ENCODE results near the gene PDE7B.

Gene PDE7B

GRCh38 chr6:135814043-135814442 lies 37.5 kb upstream of the PDE7B start:
- no peak overlapping the region for H3K4me3 ChIP-seq (ENCODE audit: low read depth, low read length)
- TF ChIP-seq CTCF (IDR thresholded peaks at IDR 0.05; ENCODE audit: low read depth, low read length): no peak

GRCh38 chr6:135815216-135815615 lies 36.3 kb upstream of the PDE7B start:
- TF ChIP-seq CTCF (IDR thresholded peaks at IDR 0.05; ENCODE audit: low read depth, low read length): no peak
- no peak overlapping the region for H3K4me3 ChIP-seq (ENCODE audit: low read depth, low read length)

GRCh38 chr6:135817035-135817434 lies 34.5 kb upstream of the PDE7B start:
- no peak overlapping the region for H3K4me3 ChIP-seq (ENCODE audit: low read depth, low read length)
- no peak for TF ChIP-seq CTCF (IDR thresholded peaks at IDR 0.05; ENCODE audit: low read depth, low read length)

GRCh38 chr6:135819665-135820064 lies 31.8 kb upstream of the PDE7B start:
- no peak for TF ChIP-seq CTCF (IDR thresholded peaks at IDR 0.05; ENCODE audit: low read depth, low read length)
- no peak overlapping the region for H3K4me3 ChIP-seq (ENCODE audit: low read depth, low read length)

- TF ChIP-seq CTCF (IDR thresholded peaks at IDR 0.05; ENCODE audit: low read depth, low read length): no peak
- H3K4me3 ChIP-seq (ENCODE audit: low read depth, low read length): no peak overlapping the region
Measured at GRCh38 chr6:135820340-135820739, 31.2 kb upstream of the PDE7B start.

GRCh38 chr6:135823851-135824250 lies 27.6 kb upstream of the PDE7B start:
- no peak for TF ChIP-seq CTCF (IDR thresholded peaks at IDR 0.05; ENCODE audit: low read depth, low read length)
- no peak overlapping the region for H3K4me3 ChIP-seq (ENCODE audit: low read depth, low read length)

- no peak for TF ChIP-seq CTCF (IDR thresholded peaks at IDR 0.05; ENCODE audit: low read depth, low read length)
Measured at GRCh38 chr6:135826236-135826804, 25.2 kb upstream of the PDE7B start.

More at GRCh38 chr6:135826236-135826804, 25.2 kb upstream of the PDE7B start:
- H3K4me3 ChIP-seq (ENCODE audit: low read depth, low read length): no peak overlapping the region
